ENCODE results near the gene RBM20.

The RBM20 gene

DNA sequence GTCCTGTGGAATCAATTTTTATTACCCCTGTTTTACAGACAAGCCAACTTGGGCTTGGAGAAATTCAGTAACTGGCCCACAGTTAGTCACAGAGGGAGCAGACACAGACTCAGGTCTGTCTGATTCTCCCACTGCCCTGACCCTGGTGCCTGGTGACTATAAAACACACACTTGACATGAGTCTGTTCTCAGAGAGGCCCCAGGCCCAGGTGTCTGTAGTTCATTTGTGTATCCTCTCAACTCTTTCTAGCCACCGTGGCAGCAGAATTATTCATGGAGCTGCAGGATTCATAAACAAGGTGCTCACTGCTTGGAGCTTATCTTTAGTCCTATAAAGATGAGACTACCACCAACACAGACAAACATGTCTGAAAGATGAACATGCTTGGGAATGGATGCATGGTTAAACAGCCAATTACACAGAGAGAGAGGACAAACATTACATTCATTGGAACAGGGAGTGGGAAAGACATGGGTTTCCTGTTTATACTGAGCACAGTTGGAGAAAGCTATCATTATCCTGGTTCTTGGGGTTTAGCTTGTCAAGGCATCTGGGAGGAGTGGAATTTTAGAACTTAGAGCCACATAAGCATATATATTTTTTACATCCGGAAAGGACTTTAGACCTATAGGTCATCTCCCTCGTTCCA is 148.5 kb downstream of the RBM20 start:
- ATAC-seq: no peak
- TF ChIP-seq SNAI2 (CRISPR knock-in tag; IDR thresholded peaks at IDR 0.05): no peak
- TF ChIP-seq TCF4 (CRISPR knock-in tag; IDR thresholded peaks at IDR 0.05; ENCODE audit: borderline replicate concordance): no peak
- no peak for TF ChIP-seq ZNF8 (CRISPR knock-in tag; IDR thresholded peaks at IDR 0.05)
- TF ChIP-seq PPARA (CRISPR knock-in tag; IDR thresholded peaks at IDR 0.05; ENCODE audit: borderline replicate concordance): no peak
- no peak for TF ChIP-seq ZNF565 (CRISPR knock-in tag; conservative IDR thresholded peaks at IDR 0.05; ENCODE audit: low read depth)
- no peak for TF ChIP-seq TOX (CRISPR knock-in tag; IDR thresholded peaks at IDR 0.05; ENCODE audit: borderline replicate concordance)
- no peak for TF ChIP-seq ISL1 (CRISPR knock-in tag; IDR thresholded peaks at IDR 0.05)
- no peak for TF ChIP-seq POU6F1 (CRISPR knock-in tag; IDR thresholded peaks at IDR 0.05; ENCODE audit: borderline replicate concordance, low read depth)
- TF ChIP-seq ZNF70 (CRISPR knock-in tag; IDR thresholded peaks at IDR 0.05): no peak
- TF ChIP-seq, protein P1, sequence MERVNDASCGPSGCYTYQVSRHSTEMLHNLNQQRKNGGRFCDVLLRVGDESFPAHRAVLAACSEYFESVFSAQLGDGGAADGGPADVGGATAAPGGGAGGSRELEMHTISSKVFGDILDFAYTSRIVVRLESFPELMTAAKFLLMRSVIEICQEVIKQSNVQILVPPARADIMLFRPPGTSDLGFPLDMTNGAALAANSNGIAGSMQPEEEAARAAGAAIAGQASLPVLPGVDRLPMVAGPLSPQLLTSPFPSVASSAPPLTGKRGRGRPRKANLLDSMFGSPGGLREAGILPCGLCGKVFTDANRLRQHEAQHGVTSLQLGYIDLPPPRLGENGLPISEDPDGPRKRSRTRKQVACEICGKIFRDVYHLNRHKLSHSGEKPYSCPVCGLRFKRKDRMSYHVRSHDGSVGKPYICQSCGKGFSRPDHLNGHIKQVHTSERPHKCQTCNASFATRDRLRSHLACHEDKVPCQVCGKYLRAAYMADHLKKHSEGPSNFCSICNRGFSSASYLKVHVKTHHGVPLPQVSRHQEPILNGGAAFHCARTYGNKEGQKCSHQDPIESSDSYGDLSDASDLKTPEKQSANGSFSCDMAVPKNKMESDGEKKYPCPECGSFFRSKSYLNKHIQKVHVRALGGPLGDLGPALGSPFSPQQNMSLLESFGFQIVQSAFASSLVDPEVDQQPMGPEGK (CRISPR knock-in tag; IDR thresholded peaks at IDR 0.05; ENCODE audit: borderline replicate concordance): no peak
- TF ChIP-seq CSRNP3 (CRISPR knock-in tag; IDR thresholded peaks at IDR 0.05): no peak
- TF ChIP-seq ARNTL (CRISPR knock-in tag; IDR thresholded peaks at IDR 0.05; ENCODE audit: borderline replicate concordance, low read depth): no peak
- no peak for TF ChIP-seq CSDC2 (CRISPR knock-in tag; IDR thresholded peaks at IDR 0.05)
- TF ChIP-seq RARB (CRISPR knock-in tag; IDR thresholded peaks at IDR 0.05): no peak

GRCh38 chr10:110793128-110793812 is 149.1 kb downstream of the RBM20 start:
- TF ChIP-seq, protein P2, sequence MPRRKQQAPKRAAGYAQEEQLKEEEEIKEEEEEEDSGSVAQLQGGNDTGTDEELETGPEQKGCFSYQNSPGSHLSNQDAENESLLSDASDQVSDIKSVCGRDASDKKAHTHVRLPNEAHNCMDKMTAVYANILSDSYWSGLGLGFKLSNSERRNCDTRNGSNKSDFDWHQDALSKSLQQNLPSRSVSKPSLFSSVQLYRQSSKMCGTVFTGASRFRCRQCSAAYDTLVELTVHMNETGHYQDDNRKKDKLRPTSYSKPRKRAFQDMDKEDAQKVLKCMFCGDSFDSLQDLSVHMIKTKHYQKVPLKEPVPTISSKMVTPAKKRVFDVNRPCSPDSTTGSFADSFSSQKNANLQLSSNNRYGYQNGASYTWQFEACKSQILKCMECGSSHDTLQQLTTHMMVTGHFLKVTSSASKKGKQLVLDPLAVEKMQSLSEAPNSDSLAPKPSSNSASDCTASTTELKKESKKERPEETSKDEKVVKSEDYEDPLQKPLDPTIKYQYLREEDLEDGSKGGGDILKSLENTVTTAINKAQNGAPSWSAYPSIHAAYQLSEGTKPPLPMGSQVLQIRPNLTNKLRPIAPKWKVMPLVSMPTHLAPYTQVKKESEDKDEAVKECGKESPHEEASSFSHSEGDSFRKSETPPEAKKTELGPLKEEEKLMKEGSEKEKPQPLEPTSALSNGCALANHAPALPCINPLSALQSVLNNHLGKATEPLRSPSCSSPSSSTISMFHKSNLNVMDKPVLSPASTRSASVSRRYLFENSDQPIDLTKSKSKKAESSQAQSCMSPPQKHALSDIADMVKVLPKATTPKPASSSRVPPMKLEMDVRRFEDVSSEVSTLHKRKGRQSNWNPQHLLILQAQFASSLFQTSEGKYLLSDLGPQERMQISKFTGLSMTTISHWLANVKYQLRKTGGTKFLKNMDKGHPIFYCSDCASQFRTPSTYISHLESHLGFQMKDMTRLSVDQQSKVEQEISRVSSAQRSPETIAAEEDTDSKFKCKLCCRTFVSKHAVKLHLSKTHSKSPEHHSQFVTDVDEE (CRISPR knock-in tag; IDR thresholded peaks at IDR 0.05): no peak
- TF ChIP-seq CSRNP3 (CRISPR knock-in tag; IDR thresholded peaks at IDR 0.05) (no peak), ARNTL (CRISPR knock-in tag; IDR thresholded peaks at IDR 0.05; ENCODE audit: borderline replicate concordance, low read depth) (no peak), ZNF70 (CRISPR knock-in tag; IDR thresholded peaks at IDR 0.05) (no peak), TCF4 (CRISPR knock-in tag; IDR thresholded peaks at IDR 0.05; ENCODE audit: borderline replicate concordance) (no peak), ZFP3 (CRISPR knock-in tag; IDR thresholded peaks at IDR 0.05) (no peak), SNAI2 (CRISPR knock-in tag; IDR thresholded peaks at IDR 0.05) (no peak), OSR1 (CRISPR knock-in tag; IDR thresholded peaks at IDR 0.05) (no peak), ZNF565 (CRISPR knock-in tag; conservative IDR thresholded peaks at IDR 0.05; ENCODE audit: low read depth) (no peak), ISL1 (CRISPR knock-in tag; IDR thresholded peaks at IDR 0.05) (no peak), RARB (CRISPR knock-in tag; IDR thresholded peaks at IDR 0.05) (no peak), BACH2 (CRISPR knock-in tag; IDR thresholded peaks at IDR 0.05; ENCODE audit: borderline replicate concordance) (no peak), ZFP30 (CRISPR knock-in tag; IDR thresholded peaks at IDR 0.05) (no peak), POU6F1 (CRISPR knock-in tag; IDR thresholded peaks at IDR 0.05; ENCODE audit: borderline replicate concordance, low read depth) (no peak)
- ATAC-seq: no peak

All from SK-N-SH treated with all-trans-retinoic acid at 6 μM for 48 hours (cell line).